COLO829 (cell line): ENCODE results near the gene MARK4.

Source experiments
- DNase-seq: peaks from one replicate; pipeline ENCODE4 v3.0.0; 2012; ENCODE audit warnings: low spot score

Gene MARK4

GRCh38 chr19:45271735-45272108, 20.7 kb downstream of the MARK4 start:
- no peak for DNase-seq

GRCh38 chr19:45273521-45273855, 22.4 kb downstream of the MARK4 start:
- DNase-seq, result no peak

GRCh38 chr19:45275370-45275971, 24.4 kb downstream of the MARK4 start:
- DNase-seq, result no peak

- no peak for DNase-seq
These were observed 25.2 kb downstream of the MARK4 start for GRCh38 chr19:45276284-45276687.

GRCh38 chr19:45278087-45278486, 27.0 kb downstream of the MARK4 start:
- DNase-seq, result no peak

GRCh38 chr19:45279587-45280192, 28.6 kb downstream of the MARK4 start:
- DNase-seq, result no peak

- DNase-seq, result no peak
These were observed 29.4 kb downstream of the MARK4 start for GRCh38 chr19:45280471-45280961.

GRCh38 chr19:45283443-45284033, 32.5 kb downstream of the MARK4 start:
- no peak for DNase-seq

GRCh38 chr19:45290381-45290931, 39.4 kb downstream of the MARK4 start:
- no peak for DNase-seq

GRCh38 chr19:45291834-45292233, 40.8 kb downstream of the MARK4 start:
- DNase-seq, result no peak

GRCh38 chr19:45293682-45294081, 42.6 kb downstream of the MARK4 start:
- DNase-seq, result no peak

GRCh38 chr19:45294291-45295029, 43.4 kb downstream of the MARK4 start:
- DNase-seq, result no peak

GRCh38 chr19:45295873-45296272, 44.8 kb downstream of the MARK4 start:
- DNase-seq, result no peak

- DNase-seq, result no peak
These were observed 45.3 kb downstream of the MARK4 start for GRCh38 chr19:45296355-45296754.

GRCh38 chr19:45297674-45298073, 46.6 kb downstream of the MARK4 start:
- no peak for DNase-seq

GRCh38 chr19:45298264-45298663, 47.2 kb downstream of the MARK4 start:
- DNase-seq, result no peak

- no peak for DNase-seq
These were observed 48.6 kb downstream of the MARK4 start for GRCh38 chr19:45299719-45300118.

GRCh38 chr19:45302416-45302815, 51.3 kb downstream of the MARK4 start:
- DNase-seq, result no peak

GRCh38 chr19:45303269-45304060, 52.4 kb downstream of the MARK4 start:
- no peak for DNase-seq

GRCh38 chr19:45304141-45304926, 53.3 kb downstream of the MARK4 start:
- DNase-seq, result no peak

- no peak for DNase-seq
These were observed 53.9 kb downstream of the MARK4 start for GRCh38 chr19:45305007-45305406.
